Measurements from ENCODE around the gene A1BG. TPM values are rescaled to one million over a fixed set of nuclear protein-coding genes. Genes with fewer than 3 reads are reported as not detected.
A peak's percentile ranks its signal among the peaks of the same experiment; 100 is the strongest.

A1BG gene
- total and polyA plus RNA-seq, 2 of the 8 experiments (the other 6 are each of a cell fraction or from before 2014, with no cell fraction given) = 20.8 to 69.6 TPM

DNA sequence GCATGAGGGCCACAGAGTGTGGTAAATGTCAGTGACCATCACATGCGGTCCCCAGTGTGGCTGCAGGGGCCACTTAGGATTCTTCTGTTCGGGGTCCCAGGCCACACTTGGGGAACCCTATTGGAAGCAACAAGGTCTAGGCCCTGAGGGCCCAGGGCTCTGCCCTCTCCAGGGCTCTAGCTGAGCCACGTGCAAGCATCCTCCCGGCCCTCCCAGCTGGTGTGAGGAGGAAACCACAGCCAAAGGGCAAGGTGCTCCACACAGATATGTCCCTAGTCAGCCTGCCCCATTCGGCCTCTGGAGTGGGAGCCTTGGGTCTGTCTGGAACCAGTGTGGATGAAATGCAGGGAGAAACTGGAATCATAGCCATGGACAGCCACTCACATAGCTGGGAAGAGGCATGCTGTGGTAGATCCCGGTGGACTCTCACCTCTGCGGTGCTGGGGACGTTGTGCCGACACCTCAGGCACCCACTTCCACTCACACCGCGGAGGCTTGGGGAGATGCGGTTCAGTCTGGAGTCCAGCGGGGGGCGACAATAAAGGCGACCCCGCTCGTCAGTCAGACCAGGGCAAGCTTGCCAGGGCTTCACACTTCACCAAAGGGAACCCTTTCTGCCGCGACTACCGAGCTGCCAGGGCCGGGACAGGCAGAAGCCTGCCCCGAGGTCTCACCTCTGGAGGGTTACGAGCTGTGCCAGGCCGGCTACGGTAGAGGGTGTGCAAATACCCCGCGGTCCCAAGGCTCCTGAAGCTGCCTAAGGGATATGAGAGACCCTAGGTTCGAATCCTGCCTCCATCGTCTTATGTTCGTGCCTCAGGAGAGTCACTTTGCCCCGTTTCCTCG, 13.5 kb upstream of the A1BG start:
- Histone ChIP-seq H2BK12ac (ENCODE audit: low read depth, low read length) (no peak overlapping the region), H3K9ac (replicated peaks in 1 of 4; ENCODE audit: extremely low read depth in 1 of 4, low read depth in 3 of 4, low read length in 3 of 4) (no peak overlapping the region), H2BK20ac (ENCODE audit: low read length) (no peak overlapping the region), H3K56ac (replicated peaks; ENCODE audit: insufficient read length, low read depth, low read length) (no peak overlapping the region), H3K79me1 (ENCODE audit: low read depth, low read length) (no peaks in the 10 kb centered on the region), H4K8ac (ENCODE audit: extremely low read depth, insufficient read depth, low read length) (no peak overlapping the region), H3K4me1 (replicated peaks in 1 of 4; ENCODE audit: control insufficient read depth in 3 of 4, insufficient read depth in 4 of 4, low read length in 3 of 4) (peaks cover 0 to 3% (median 0%) of the 10 kb centered on the region in 4 experiments; a peak in 2 of 7 replicates), H4K91ac (replicated peaks; ENCODE audit: insufficient read length, low read length) (no peak overlapping the region), H2AK5ac (ENCODE audit: low read depth, low read length) (no peak overlapping the region), H2BK120ac (replicated peaks; ENCODE audit: low read depth, low read length) (no peak overlapping the region), H3K23ac (ENCODE audit: insufficient read length) (no peak overlapping the region), H4K5ac (ENCODE audit: insufficient read length, low read depth, low read length) (no peak overlapping the region), H3K27ac (ENCODE audit: low read depth, low read length) (no peak overlapping the region), H3K9me3 (ENCODE audit: insufficient read depth in 2 of 2, low read depth in 1 of 2, low read length in 1 of 2) (no peaks in the 10 kb centered on the region), H3K4me3 (ENCODE audit: extremely low read depth in 1 of 4, insufficient read depth in 2 of 4, low read depth in 3 of 4, low read length in 4 of 4) (no peak overlapping the region), H3K18ac (ENCODE audit: extremely low read depth, low read length) (no peak overlapping the region; the same call in 1 of the 2 replicates), H3K79me2 (ENCODE audit: control insufficient read depth in 1 of 2, insufficient read depth in 2 of 2, low read length in 2 of 2) (no peaks in the 10 kb centered on the region), H3K14ac (ENCODE audit: insufficient read length) (no peak overlapping the region), H3K4ac (replicated peaks; ENCODE audit: insufficient read length, low read depth, low read length) (no peak overlapping the region), H2BK15ac (ENCODE audit: low read length) (no peak overlapping the region), H2BK5ac (ENCODE audit: low read depth, low read length) (peak overlapping the region; percentile 9; the same call in 1 of the 2 replicates), H3K23me2 (ENCODE audit: low read depth, low read length) (peaks cover 4% of the 10 kb centered on the region), H4K20me1 (replicated peaks in 1 of 2; ENCODE audit: control insufficient read depth in 1 of 2, insufficient read depth in 2 of 2, low read length in 2 of 2) (peaks cover 0 to 3% of the 10 kb centered on the region in 2 experiments), H3K4me2 (ENCODE audit: insufficient read depth in 1 of 2, low read depth in 2 of 2, low read length in 2 of 2) (no peak overlapping the region), H2AFZ (ENCODE audit: low read length) (no peak overlapping the region), H3K27me3 (replicated peaks in 1 of 4; ENCODE audit: control insufficient read depth in 3 of 4, extremely low read depth in 1 of 4, insufficient read depth in 3 of 4, low read length in 3 of 4) (no peaks in the 10 kb centered on the region), H3K36me3 (ENCODE audit: control insufficient read depth in 2 of 4, insufficient read depth in 4 of 4, low read length in 3 of 4) (peaks cover 0 to 2% (median 0%) of the 10 kb centered on the region in 4 experiments; a peak in 2 of 8 replicates)
- 80% methylated on average over 32 of the region's 32 CpGs; no CpG with 5 or more reads in 1 of the 2 experiments for WGBS, 2 experiments (ENCODE audit: extremely low coverage in 1 of 2, insufficient coverage in 1 of 2, insufficient read length in 1 of 2, insufficient replicate concordance in 2 of 2, low coverage in 1 of 2, low lambda C conversion rate in 2 of 2, missing lambda C conversion rate in 1 of 2)
- FAIRE-seq (no peak), DNase-seq (ENCODE audit: low read depth in 1 of 2, low spot score in 2 of 2) (no peak)
- CTCF ChIA-PET (ENCODE audit: partially characterized antibody) = interaction anchor here (0.6 to 2.4 kb wide), 13 partner anchors 9 to 153 kb away, joined by 3 to 11 read pairs (median 4); partner anchors contain the start of genes RNF225 and ZNF324B
- TF ChIP-seq, protein P1, sequence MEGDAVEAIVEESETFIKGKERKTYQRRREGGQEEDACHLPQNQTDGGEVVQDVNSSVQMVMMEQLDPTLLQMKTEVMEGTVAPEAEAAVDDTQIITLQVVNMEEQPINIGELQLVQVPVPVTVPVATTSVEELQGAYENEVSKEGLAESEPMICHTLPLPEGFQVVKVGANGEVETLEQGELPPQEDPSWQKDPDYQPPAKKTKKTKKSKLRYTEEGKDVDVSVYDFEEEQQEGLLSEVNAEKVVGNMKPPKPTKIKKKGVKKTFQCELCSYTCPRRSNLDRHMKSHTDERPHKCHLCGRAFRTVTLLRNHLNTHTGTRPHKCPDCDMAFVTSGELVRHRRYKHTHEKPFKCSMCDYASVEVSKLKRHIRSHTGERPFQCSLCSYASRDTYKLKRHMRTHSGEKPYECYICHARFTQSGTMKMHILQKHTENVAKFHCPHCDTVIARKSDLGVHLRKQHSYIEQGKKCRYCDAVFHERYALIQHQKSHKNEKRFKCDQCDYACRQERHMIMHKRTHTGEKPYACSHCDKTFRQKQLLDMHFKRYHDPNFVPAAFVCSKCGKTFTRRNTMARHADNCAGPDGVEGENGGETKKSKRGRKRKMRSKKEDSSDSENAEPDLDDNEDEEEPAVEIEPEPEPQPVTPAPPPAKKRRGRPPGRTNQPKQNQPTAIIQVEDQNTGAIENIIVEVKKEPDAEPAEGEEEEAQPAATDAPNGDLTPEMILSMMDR (IDR thresholded peaks at IDR 0.05; ENCODE audit: control extremely low read depth in 1 of 3, insufficient read depth in 1 of 3, low read depth in 1 of 3, low read length in 3 of 3) = peak; percentile 20 to 57 (median 53)
- TF ChIP-seq GABPA (IDR thresholded peaks at IDR 0.05; ENCODE audit: borderline replicate concordance, insufficient read depth, low read length) (peak; percentile 19; the same call in 1 of the 2 replicates), E2F6 (IDR thresholded peaks at IDR 0.05) (no peak), RAD21 (IDR thresholded peaks at IDR 0.05 in 1 of 2, conservative IDR thresholded peaks at IDR 0.05 in 1 of 2; ENCODE audit: low read depth in 2 of 2, low read length in 2 of 2) (peak; percentile 21 to 35; a peak in 2 of 4 replicates)
- POLR2A ChIA-PET (ENCODE audit: partially characterized antibody) = interaction anchor here (1.0 to 7.6 kb wide), 7 partner anchors 10 to 110 kb away, joined by 3 to 94 read pairs (median 3); partner anchors contain the start of gene RPS5
